Fibroblast of villous mesenchyme (primary cell): ENCODE data around the gene HOXB5. TPM values are rescaled to one million over a fixed set of nuclear protein-coding genes. Genes with fewer than 3 reads are reported as not detected.

ENCODE experiments used
- DNase-seq: peaks from one replicate; pipeline ENCODE4 v3.0.0-alpha.2; 2010; ENCODE audit warnings: low read depth
- H3K4me3 ChIP-seq: 2 replicates; pipeline ENCODE4 v1.5.1; 2011; ENCODE audit warnings: low read depth, mild to moderate bottlenecking, low read length
- CTCF ChIP-seq: IDR thresholded peaks from 2 replicates; pipeline ENCODE4 v1.5.1; 2012; ENCODE audit warnings: low read depth, mild to moderate bottlenecking, low read length; ENCODE audit not compliant: insufficient read depth
- total RNA-seq: library from RNA; depleted of rRNA; stranded (reverse); fragments of >200 nt; gene quantifications from 2 replicates; pipeline ENCODE4 v1.2.3, GENCODE V29; 2012

The HOXB5 gene
- total RNA-seq, 1 donor: 0.43 TPM

GRCh38 chr17:48624118-48624517 lies 30.5 kb upstream of the HOXB5 start:
- no peak for TF ChIP-seq CTCF
- no peak overlapping the region for H3K4me3 ChIP-seq
- DNase-seq: no peak

GRCh38 chr17:48623583-48623982 lies 30.0 kb upstream of the HOXB5 start:
- no peak for TF ChIP-seq CTCF
- H3K4me3 ChIP-seq: no peak overlapping the region
- no peak for DNase-seq

GRCh38 chr17:48622857-48623256 lies 29.3 kb upstream of the HOXB5 start:
- DNase-seq: no peak
- H3K4me3 ChIP-seq: no peak overlapping the region
- TF ChIP-seq CTCF: no peak

- no peak for DNase-seq
- H3K4me3 ChIP-seq: no peak overlapping the region
- TF ChIP-seq CTCF: no peak
These were observed 28.1 kb upstream of the HOXB5 start for GRCh38 chr17:48621410-48622392.

GRCh38 chr17:48620461-48621139 lies 27.0 kb upstream of the HOXB5 start:
- no peak for DNase-seq
- no peak for TF ChIP-seq CTCF
- no peak overlapping the region for H3K4me3 ChIP-seq

GRCh38 chr17:48619826-48620449 lies 26.4 kb upstream of the HOXB5 start:
- no peak for TF ChIP-seq CTCF
- DNase-seq: no peak
- no peak overlapping the region for H3K4me3 ChIP-seq
